ENCODE measurements around the gene PYGM.

PYGM gene

DNA sequence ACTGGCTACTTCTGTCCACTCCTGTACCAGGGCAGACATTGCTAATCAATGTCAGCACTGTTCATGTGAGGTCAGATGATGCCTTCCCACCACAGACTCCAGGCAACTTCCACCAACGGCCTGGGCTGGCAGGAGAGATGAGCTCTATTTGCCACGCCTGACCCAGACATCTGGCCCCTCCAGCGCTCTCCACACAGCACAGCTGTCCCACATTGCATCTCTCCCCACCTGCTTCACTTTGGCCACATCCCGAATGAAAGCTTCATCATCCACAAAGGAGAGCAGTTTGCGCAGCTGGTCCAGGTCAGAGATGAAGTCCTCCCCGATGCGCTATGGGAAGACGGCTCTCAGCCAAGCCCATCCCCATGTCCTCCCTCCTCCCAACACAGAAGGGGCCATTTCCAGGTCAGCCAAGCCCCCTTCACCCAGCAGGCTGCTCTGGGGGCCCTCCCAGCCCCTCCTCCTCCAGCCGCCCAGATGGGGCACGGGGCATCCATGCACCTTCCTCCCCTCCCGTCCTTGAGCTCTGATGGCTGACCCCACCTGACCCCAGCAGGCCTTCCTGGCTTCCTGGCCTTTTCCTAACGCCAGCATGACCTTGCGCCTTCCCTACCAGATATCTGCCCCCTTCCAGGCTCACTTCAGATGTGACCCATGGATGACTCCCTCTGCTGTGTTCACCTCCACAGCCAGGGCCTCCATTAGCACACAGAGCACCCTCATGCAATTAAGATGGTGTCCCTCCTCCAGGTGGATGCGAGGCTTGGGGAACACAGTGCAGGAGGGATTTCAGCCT lies 7.4 kb downstream of the PYGM start:
- no peak for DNase-seq

DNA sequence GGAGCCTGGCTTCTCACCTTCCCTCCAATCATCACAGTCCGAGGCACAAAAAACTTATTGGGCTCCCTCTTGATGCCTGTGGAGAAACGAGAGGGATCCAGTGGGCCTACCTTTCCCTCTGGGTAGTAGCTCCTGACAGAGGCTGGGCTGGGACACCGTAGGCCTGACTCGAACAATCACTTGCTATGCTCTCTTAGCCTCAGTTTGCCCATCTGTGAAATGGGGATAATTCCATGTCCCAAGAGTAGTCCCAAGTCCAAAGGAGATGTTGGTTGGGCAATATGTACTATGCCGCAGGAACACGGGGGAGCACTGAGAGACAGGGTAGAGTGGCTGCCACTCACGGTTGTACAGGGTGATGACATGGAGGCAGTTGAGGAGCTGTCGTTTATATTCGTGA lies 8.2 kb downstream of the PYGM start:
- DNase-seq, result no peak

DNA sequence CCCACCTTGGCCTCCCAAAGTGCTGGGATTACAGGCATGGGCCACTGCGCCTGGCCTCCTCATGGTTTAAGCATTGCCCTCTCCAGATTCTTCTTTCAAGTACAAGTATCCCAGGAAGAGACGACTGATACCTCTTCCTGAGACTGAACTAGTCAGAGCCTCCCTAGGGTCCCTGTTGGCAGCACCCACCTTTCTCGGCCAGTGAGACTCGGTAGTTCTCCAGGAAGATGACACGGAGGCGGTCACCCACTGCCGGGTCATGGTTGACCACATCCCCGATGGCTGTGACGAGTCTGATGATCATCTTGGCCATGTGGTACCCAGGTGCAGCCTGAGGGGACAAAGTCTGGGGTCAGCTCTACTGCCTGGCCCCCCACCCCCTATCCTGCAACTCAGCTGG lies 8.6 kb downstream of the PYGM start:
- no peak for DNase-seq

DNA sequence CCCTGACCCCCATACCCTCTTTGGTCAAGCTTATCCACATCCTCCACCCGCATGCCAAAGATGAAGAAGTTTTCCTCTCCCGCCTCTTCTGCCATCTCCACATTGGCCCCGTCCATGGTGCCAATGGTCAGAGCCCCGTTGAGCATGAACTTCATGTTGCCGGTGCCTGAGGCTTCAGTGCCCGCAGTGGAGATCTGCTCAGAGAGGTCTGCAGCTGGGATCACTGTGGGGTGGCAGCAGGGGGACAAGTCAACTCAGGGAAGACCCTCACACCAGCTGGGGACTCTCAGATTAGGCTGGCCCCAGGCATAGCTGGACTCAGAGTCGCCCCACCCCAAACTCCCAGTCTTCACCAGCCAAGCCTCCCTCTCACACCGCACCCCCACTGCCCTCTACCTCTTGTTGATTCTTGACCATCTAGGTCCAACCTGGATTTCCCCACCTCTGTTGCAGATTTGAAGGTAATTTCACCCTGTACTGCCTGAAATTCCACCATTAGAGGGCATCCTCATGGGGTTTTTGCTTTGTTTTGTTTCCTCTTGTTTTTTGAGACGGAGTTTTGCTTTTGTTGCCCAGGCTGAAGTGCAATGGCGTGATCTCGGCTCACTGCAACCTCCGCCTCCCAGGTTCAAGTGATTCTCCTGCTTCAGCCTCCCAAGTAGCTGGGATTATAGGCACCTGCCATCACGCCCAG lies 9.3 kb downstream of the PYGM start:
- DNase-seq, result no peak

DNA sequence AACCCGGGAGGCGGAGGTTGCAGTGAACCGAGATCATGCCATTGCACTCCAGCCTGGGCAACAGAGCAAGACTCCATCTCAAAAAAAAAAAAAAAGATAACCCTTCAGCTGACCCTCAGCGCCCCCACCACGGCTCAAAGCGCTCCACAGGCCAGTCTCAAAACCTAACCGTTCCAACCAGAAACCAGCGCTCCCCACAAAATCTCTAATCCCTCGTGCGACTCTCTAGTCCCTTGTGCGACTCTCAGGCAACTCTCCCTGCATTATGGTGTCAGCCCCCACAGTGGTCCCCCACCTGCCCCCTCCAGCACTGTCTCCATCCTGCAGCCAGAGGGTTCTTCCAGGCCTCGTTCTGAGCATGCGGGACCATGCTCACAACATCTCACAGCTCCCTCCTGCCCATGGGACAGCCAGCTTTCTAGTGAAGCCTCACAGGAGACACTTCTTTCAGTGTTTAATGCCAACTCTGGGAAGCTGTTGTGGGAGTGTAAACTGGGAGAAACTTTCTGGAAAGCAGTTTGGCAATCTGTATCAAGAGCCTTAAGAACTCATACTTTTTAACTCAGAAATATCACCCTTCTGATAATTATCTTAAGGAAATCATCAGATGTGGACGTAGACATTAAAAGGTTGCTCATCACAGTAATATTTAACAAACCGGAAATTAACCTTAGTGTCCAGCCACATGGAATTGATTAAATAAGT lies 11.7 kb downstream of the PYGM start:
- DNase-seq, result no peak

DNA sequence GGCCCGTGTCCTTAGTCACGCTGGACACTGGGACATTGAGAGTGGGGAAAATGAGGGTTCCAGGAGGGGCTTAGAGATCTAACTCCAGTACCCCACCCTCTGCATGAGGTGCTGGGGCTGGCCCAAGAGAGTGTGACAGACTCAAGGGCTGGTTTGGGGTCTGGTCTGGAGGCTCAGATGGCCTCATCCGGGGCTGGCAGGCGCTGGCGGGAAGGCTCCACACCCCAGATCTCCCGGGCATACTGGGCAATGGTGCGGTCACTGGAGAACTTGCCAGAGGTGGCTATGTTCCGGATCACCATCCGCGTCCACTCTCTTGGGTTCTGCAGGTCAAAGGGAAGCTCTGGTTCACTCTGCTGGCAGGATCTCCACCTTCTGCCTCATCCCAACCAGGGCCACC lies 13.3 kb downstream of the PYGM start:
- DNase-seq, result no peak

DNA sequence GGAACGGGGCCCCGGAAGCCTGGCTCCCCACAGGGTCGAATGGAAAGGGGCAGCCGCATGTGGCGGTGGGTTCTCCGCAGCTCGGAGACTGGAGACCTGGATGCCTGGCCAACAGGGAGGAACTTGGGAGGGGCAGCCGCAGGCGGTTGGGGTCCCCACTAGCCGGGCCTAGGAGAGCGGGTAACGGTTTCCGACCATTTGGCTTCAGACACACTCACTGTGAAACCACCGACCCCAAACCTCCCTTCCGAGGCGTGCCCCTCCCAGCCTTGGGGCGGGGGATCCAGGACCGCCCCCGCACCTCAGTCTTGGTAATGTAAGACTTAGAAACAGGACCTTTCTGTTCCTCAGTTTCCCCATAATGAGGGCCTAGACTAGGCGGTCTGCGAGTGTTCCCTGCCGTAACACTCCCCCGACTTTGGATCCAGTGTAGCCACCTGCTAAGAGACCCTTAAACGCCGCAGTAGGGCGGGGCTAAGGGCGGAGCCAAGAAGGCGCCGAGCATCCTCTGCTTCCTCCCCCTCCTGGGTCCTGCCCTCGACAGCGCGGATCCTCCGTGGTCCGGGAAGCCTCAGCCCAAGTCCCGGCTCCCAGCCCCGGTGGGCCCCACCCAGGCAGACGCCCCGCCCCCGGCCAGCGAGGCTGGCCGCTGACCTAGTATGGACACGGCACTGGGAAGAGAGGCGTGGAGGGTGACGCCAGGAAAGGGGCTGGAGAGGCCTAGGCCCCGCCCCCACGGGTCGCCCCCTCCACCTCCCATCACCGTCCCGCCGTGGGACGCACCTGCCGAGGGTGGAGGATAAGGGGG lies 14.0 kb downstream of the PYGM start:
- DNase-seq, result peak; percentile 98

DNA sequence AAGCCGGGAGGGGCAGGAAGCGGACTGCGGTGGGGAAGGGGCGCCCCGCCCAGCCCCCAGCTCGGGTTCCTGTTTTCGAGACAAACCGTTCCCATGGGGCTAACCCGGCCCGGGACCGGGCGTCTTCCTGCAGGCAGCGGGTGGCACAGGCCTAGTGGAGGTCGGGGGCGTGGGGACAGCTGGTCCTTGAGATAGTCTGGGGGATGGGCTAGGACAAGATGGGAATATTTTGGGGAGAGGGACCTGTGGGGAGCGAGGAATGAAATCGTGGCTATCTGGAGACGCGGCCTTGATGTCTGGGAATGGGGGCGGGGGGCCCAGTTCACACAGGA lies 14.6 kb downstream of the PYGM start:
- DNase-seq, result peak; percentile 96

DNA sequence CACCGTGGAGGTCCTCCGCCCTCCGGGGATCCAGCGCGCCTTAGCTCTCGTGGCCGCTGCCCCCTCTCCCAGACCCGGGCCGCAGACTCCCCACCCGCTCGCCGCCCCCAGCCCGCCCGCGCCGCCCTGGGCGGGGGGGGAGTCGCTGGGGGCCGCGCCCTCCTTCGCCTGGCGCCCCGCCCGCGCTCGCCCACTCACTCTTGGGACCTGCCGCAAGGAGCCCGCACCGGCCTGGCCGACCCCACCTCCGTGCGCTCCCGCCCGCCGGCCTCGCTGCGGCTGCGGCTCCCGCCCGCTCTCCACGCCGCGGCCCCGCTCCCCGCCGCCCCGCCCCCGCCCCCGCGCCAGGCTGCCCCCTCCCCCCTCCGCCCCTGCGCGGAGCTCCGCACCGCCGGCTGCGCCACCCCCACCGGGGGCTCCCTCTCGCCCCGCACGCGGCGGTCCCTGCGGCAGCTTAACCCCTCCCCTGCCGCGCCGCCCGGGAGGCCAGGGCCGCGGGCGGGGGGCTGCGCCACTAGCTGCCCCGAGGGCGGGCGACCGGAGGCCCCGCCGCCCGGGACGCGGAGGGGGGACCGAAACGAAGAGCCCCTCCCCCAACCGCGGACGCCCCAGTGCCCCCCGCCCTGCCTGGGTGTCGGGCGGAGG lies 15.1 kb downstream of the PYGM start:
- peak; percentile 86 for DNase-seq

DNA sequence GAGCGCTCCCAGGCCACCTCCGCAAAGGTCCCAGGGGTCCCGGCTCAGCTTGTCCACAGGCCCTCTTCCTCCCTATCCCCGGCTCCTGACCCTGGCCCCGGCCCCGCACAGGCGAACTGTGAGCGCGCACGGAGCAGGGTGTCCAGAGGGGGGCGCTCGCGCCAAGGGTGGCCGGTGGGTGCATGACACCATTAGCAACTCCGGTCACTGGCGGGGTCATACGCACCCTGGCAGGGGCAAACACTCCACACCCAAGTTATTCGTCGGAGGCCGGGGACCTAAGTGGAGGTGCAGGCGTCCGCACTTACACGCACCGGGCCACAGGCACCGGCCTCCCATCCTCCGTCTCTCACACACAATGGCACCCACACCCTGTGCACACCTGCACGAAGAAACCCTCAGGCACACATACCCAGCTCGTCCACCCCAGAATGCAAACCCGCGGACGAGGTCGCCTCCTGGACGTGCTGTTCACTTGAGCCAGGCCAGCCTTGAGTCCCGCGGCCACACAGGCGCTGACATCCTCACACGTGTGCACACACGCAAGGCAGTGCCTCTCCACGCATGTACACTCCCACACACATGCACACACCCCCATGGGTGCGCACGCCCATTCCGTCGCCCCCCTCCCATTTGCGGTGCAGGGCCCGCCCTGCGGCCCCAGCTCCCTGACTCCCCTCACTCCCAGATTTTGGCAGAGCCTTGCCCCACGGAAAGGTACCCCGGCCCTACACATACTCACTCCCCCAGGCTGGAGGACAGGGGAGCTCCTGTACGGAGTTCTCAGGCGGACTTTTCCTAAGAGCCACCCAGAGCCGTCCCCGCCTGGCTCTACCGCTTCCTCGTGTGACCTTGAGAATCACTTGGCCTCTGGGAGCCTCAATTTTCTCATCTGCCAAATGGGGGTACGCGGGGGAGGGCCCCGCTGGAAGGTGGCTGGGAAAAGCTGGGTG lies 15.9 kb downstream of the PYGM start, which contains the start of gene RASGRP2:
TSS of gene RASGRP2 (minus strand) at position 552 of the 953 bp plus-strand sequence. CDS start 1,276 bp downstream, outside the sequence.
- peak; percentile 94 for DNase-seq

DNA sequence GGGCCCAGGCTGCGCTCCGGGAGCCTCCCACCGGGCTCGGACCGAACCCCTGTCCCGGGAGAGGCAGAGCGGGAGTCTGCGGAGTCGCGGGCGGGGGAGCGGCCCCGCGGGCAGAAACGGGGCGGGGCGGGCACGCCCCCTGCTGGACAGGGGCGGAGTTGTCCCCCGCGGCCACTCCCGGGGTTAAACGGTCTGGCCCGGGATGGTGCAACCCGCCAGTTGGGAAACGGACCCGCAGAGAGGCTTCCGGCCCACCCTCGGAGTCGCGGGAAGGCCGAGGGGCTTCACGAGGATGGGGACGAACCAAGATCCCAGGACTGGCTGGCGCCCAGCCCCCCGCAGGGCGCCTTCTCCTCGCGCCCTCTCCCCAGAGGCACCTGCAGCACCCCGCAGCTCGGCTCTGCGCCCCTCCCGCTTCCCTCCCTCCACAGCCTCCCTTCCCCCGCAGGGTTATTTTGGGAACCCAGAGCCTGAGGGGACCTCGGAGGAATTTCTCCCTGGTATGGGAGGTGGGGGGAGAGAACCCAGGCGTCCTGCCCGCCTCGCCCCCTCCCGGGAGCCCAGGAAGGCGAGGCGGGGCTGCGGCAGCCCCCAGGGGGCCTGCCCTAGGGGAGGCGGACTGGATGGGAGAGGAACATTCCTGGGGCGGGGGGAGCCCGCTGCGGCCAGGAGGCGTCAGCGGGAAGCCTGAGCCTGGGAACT lies 16.7 kb downstream of the PYGM start:
- peak; percentile 93 for DNase-seq

DNA sequence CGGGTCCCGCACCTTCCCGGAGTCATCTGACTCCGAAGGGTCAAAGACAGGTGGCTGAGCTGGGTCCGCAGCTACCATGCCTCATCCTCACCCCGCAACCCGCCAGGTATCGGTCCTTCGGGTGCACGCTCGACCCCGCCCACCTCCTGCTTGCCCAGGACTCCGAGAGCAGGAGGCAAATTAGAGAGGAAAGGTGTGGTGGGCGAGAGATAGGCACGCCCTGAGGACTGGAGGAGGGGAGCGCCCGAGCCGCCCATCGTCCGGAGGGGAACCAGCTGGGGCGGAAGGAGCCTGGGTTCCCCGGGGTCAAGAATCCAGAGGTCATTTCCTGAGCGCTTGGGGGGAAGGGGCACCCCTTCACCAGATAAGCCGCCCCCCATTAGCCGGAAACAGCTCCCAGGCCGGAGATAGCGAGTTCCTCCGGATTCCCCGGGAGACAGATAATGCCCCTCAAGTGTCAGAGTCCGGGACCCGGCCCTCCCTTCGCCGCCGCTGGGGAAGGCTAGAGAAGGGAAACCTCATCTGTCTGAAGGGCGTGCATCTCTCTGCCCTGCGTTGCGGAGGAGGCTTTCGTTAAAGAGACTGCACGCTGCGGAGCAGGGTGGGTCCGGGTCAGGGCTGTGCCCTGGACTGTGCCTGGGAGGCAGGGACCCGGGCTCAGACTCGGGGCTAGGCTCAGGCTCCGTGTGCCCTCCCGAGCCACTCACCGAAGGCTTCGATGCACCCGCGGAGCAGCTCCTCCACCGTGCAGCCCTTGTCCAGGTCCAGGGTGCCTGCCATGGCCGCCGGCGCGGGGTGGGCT lies 17.5 kb downstream of the PYGM start:
- no peak for DNase-seq

DNA sequence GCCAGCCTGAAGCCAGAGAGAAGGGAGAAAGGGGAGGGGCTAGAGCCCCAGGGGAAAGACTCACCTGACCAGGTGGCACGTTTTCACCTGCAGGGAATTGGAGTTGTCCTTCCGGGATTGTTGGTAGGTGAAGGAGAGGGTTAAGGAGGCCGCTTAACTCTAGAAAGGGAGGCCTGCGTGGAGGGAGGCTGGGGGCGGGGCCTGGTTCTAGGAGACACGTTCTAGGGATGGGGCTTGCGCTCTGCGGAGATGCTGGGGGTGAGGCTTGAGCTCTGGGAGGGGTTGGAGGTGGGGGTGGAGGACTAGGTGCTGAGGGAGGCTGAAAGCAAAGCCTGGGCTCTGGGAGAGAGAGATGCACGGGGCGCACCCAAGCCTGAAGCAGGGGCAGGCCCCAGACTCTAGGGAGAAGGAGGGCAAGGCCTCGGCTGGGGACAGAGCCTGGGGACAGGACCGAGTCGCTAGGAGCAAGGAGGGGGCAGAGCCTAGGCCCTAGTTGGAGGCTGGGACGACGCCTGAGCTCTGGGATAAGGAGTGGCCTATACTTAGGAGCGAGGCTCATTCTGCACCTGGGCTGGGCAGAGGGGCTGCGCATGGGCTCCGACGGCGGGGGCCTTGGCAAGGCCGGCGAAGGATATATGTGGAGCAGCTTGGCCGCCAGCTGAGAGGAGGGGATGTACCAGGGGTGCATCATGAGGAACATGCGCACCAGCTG lies 18.2 kb downstream of the PYGM start:
- no peak for DNase-seq

DNA sequence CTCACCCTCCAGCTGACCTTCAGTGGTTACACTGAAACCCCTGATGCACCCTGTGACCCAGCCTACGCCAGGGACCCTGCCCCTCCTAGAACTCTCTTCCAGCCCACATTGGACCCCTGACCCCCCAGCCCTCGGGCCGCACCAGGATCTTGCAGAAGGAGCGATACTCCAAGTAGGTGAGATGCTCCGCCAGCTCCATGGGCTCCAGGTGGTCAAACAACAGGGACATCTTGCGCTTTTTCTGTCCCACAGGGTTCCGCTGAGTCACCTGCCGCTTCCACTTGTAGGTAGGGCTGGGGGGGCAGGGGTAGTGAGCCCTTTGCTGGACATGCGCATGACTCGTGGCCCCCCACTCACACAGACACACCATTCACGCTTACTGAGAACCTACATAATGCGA lies 19.9 kb downstream of the PYGM start:
- DNase-seq, result no peak

DNA sequence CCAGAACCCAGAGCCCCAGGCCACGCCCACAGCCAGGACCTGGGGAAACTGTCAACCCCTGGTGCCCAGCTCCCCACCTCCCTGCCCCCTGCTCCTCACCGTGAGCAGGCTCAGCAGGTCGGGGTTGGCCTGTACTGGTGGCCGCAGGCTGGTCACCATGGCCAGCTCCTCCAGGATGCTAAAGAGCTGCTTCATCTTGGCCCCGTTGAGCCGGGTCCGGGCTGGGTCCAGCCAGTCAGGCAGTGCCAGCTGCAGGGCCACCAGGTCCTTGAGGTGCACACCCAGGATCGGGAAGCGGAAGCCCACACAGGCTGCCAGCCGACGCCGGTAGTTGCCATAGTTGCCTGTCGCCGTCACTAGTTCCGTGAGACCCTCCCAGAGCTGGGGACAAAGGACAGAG lies 23.1 kb downstream of the PYGM start:
- DNase-seq, result no peak

DNA sequence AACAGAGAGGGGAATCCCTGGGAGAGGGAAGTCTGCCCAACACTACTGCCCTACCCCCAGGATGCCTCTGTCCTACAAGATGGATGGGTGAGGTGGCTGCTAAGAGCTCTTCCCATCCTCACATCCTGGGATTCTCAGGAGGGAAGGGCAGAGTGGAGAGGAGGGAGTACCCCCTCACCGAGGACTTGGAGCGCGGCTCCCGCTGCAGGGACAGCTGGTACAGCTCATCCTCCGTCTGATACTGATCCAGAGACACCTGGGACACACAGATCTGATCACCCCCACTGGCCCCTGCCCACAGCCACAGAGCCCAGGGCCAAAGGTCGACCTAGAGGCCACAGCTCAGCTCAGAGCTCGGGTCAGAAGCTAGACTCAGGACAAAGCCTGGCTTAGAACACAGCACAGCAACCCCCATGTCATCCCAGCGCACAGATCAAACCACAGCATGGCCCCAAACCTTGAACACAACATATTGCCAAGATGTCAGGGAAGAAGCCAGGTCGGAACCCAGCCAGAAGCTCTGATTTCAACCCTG lies 24.0 kb downstream of the PYGM start:
- DNase-seq, result no peak

DNA sequence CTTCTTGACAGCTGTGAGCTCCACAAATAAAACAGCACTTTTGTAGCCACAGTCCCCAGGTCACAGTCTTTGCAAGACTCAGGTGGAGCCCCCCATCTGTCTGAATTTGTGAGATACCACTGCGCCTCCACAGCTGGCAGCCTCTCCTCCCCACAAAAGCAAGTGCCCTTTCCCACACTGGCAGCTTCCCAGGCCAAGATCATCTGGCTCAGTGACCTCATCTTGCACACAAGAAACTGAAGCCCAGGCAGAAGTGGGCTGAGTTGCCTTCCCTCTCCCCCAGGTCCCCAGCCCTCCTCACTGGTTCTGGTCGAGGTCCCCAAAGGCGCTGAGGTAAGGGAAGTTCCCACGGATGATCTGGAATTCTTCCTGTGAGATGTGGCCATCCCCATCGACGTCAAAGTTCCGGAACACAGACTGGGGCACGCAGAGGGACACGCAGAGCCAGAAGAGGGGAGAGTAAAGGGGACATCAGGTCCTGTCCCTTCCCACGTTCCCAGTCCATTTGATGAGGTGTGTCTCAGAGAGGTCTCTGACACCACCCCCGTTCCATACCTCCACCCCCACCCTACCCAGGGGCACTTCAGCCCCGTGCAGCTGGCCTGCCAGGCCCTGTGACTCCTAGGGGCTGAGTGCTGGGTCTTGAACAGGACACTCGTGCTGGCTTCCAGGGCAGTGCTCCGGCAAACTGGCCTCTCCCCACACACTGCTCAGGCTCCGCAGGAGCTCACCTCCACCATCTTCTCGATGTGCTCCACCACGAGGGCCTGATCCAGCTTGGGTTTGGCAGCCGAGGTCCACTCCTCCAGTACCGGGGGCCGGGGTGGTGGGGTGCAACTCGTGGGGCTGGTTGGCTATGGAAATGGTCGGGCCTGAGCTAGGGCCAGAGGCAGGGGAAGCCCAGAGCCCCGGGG lies 24.7 kb downstream of the PYGM start:
- no peak for DNase-seq

DNA sequence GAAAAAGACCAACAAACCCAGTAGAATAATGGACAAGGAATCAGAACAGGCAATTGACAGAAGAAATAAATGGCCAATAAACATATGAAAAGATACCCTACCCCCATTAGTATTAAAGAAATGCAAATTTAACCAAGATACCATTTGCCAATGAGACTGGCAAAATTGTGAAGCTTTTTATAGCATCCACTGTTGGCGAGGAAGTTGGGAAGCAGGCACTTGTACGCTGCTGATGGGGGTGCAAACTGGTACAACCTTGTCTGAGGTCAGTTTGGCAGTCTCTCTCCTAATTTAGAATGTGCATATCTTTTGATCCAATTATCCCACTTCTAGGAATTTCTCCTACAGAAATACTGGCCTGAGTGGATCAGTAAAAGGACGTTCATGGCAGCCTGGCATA lies 28.2 kb downstream of the PYGM start:
- no peak for DNase-seq
